HG02943 (cell line): ENCODE results near the gene CAPS2.
"Not testable (repeated sequence)": the region's sequence is repeated elsewhere in the genome, so short reads cannot be mapped to it uniquely, and the experiment has no call there.

Experiments
- ATAC-seq: cut with Tn5 transposase; IDR thresholded peaks from one replicate; pipeline ENCODE4 v1.9.1; 2021; ENCODE audit warnings: mild to moderate bottlenecking, low read depth, moderate library complexity; ENCODE audit not compliant: unreplicated experiment

The CAPS2 gene

GRCh38 chr12:75329918-75330826 is at the start of gene CAPS2:
CAPS2 (minus strand) TSS chr12:75330324; CDS start chr12:75326498, 3,826 bp downstream.
- peak; percentile 84 for ATAC-seq

DNA sequence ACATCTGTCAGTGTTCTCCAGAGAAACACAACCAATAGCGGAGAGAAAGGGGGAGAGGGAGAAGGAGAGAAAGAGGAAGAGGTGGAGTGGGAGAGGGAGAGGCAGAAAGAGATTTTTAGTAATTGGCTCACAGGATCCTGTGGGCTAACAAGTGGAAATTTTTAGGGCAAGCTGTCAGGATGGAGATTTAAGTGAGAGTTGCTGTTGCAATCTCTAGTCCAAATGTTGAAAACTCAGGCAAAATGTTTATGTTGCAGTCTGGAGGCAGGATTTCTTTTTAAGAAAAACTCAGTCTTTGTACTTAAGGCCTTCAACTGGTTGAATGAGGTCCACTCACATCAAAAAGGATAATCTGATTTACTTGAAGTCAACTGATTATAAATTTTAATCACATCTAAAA is 48.2 kb upstream of the CAPS2 start:
- ATAC-seq: no peak

DNA sequence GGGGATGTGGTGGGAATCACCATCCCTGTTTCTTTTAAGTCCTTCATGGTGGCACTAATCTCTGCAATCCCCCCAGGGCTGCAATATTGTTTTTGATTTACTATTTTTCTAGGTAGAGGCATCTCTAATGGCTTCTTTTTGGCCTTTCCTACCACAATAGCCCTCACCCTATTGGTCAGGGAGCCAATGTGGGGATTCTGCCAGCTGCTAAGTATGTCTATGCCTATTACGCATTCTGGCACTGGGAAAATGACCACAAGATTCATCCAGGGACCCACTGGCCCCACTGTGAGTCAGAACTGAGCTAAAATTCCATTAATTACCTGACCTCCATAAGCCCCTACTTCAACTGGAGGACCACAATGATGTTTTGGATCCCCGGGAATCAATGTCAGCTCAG is 44.8 kb upstream of the CAPS2 start:
- ATAC-seq: no peak

GRCh38 chr12:75366629-75367028 is 36.5 kb upstream of the CAPS2 start:
- no peak for ATAC-seq

DNA sequence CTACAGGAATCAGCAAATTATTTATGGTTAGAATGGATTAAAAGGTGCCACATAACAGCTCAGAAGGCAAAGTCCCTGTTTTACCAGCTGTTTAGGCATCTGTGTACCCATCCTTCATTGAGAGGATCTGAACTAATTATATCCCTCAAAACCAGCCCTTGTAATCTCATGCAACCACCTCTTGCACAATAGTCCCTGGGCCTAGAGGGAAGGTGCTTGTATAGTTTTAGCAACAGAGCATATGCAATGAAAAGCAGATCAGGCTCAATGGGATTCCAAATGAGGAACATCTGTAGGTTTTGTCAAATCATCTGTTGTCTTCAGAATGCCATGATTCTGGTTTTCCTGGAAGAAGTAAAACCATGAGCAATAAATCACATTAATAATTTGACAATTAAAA is 34.8 kb upstream of the CAPS2 start:
- ATAC-seq: no peak

DNA sequence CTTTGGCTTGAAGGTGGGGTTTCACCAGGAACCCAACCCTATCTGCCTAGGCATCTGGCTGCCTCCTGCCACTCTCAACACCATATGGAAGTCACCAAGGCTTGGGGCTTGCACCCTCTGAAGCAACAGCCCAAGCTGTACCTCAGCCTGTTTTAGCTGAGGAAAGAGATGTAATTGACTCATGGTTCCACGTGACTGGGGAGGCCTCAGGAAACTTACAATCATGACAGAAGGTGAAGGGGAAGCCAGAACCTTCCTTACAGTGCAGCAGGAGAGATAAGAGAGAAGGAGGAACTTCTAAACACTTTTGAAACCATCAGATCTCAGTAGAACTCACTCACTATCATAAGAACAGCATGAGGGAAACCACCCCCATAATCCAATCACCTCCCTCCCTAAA is 31.3 kb upstream of the CAPS2 start:
- no peak for ATAC-seq

GRCh38 chr12:75360920-75361319 is 30.8 kb upstream of the CAPS2 start:
- no peak for ATAC-seq

- no peak for ATAC-seq
Observed at GRCh38 chr12:75354011-75354410, 23.9 kb upstream of the CAPS2 start.

DNA sequence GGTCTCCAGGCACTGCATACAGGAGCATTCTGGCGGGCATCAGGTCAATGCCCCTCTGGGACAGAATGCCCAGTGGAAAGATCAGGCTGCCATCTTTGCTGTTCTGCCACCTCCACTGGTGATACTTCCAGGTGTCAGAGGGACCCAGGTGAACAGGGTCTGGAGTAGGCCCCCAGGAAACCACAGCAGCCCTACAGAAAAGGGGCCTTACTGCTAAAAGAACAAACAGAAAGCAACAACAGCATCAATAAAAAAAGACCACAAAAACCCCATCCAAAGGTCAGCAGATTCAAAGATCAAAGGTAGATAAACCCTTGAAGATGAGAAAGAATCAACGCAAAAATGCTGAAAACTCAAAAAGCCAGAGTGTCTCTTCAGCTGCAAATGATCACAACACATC is 20.3 kb upstream of the CAPS2 start:
- no peak for ATAC-seq

- no peak for ATAC-seq
Observed at GRCh38 chr12:75349946-75350345, 19.8 kb upstream of the CAPS2 start.

- not testable (repeated sequence) for ATAC-seq
Observed at GRCh38 chr12:75346215-75346614, 16.1 kb upstream of the CAPS2 start.

GRCh38 chr12:75345531-75345930 is 15.4 kb upstream of the CAPS2 start:
- ATAC-seq: no peak

- ATAC-seq: no peak
Observed at GRCh38 chr12:75341873-75342272, 11.7 kb upstream of the CAPS2 start.

GRCh38 chr12:75337905-75338304 is 7.8 kb upstream of the CAPS2 start:
- no peak for ATAC-seq

GRCh38 chr12:75334384-75335030 is 4.4 kb upstream of the CAPS2 start, which contains the start of gene GLIPR1L1:
GLIPR1L1 (plus strand) TSS chr12:75334670; CDS start chr12:75334729, 59 bp downstream.
- ATAC-seq: peak; percentile 63

GRCh38 chr12:75327642-75328041 is 2.5 kb downstream of the CAPS2 start:
- no peak for ATAC-seq

GRCh38 chr12:75323663-75324062 is 6.5 kb downstream of the CAPS2 start:
- ATAC-seq: no peak

- ATAC-seq: no peak
Observed at GRCh38 chr12:75322464-75322863, 7.7 kb downstream of the CAPS2 start.

- no peak for ATAC-seq
Observed at GRCh38 chr12:75317784-75318183, 12.3 kb downstream of the CAPS2 start.

DNA sequence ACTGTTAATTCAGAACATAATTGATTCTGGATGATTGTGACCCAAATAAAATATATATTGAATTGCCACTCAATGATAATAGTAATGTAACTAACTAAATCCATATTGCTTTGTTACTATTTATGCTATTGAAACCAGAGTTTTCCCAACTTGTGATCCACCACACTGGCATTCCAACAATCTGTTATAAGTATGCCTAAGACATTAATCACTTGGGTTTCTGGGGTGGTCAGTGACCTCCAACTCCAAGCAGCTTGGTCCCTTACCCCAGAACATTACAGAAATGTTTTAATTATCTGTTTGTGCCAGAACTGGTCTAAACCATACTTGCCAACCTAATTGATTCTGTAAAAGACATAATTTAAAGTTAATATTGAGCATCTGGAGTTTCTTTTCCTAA is 14.6 kb downstream of the CAPS2 start:
- no peak for ATAC-seq

GRCh38 chr12:75311369-75311768 is 18.8 kb downstream of the CAPS2 start:
- no peak for ATAC-seq

- no peak for ATAC-seq
Observed at GRCh38 chr12:75308279-75308678, 21.8 kb downstream of the CAPS2 start.
